ENCODE data around the gene ASB7. TPM values are rescaled to one million over a fixed set of nuclear protein-coding genes. Genes with fewer than 3 reads are reported as not detected.

The ASB7 gene
- total RNA-seq, 1 donor from 2014 or later: 14.5 TPM

GRCh38 chr15:100633763-100634075, 31.3 kb downstream of the ASB7 start:
- Mint-ChIP-seq H3K4me3 (ENCODE audit: unreplicated experiment) (no peak overlapping the region), H3K36me3 (ENCODE audit: unreplicated experiment) (no peaks in the 10 kb centered on the region), H3K27ac (ENCODE audit: unreplicated experiment) (no peak overlapping the region), H3K9me3 (ENCODE audit: unreplicated experiment) (no peaks in the 10 kb centered on the region), H3K27me3 (ENCODE audit: unreplicated experiment) (no peaks in the 10 kb centered on the region), H3K4me1 (ENCODE audit: low read depth, unreplicated experiment) (no peaks in the 10 kb centered on the region)
- DNase-seq: no peak
- no peak for TF ChIP-seq CTCF (IDR thresholded peaks at IDR 0.05; ENCODE audit: partially characterized antibody, unreplicated experiment)

DNA sequence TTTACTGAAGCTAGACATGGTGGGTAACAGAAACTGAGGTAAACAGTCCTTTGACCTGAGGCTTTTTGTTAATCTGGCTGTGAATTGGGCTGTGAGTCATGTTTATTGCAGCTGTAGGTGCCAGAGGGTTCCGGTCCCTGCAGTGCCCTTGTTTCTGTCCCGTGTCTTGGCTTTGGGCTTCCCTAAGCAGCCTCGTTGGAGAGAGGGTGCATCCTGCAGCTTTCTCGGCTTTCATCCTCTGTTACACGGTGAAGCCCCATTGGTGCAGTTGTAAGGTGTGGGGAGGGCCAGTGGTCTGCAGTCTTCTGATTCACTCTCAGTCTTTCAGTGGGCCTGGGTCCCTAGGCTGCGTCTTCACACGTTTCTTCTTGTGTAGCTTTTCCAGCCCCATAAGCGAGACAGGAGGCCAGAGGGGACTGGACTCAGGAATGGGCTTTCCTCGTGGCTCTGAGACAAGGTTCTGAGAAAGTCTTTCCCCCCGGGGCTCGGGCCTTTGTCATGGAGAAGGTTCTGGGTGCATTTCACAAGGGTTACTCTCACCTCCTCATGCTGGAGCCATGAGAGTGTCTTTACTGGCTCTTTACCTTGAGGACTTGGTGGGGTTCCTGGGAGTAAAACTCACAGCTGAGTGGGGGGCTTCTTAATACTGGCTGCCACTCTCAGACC, 33.1 kb downstream of the ASB7 start:
- no peak overlapping the region for H3K4me3 Mint-ChIP-seq (ENCODE audit: unreplicated experiment)
- DNase-seq: no peak
- H3K36me3 Mint-ChIP-seq (ENCODE audit: unreplicated experiment): no peaks in the 10 kb centered on the region
- no peak for TF ChIP-seq CTCF (IDR thresholded peaks at IDR 0.05; ENCODE audit: partially characterized antibody, unreplicated experiment)
- no peak overlapping the region for H3K27ac Mint-ChIP-seq (ENCODE audit: unreplicated experiment)
- no peaks in the 10 kb centered on the region for H3K9me3 Mint-ChIP-seq (ENCODE audit: unreplicated experiment)
- no peaks in the 10 kb centered on the region for H3K4me1 Mint-ChIP-seq (ENCODE audit: low read depth, unreplicated experiment)
- no peaks in the 10 kb centered on the region for H3K27me3 Mint-ChIP-seq (ENCODE audit: unreplicated experiment)

DNA sequence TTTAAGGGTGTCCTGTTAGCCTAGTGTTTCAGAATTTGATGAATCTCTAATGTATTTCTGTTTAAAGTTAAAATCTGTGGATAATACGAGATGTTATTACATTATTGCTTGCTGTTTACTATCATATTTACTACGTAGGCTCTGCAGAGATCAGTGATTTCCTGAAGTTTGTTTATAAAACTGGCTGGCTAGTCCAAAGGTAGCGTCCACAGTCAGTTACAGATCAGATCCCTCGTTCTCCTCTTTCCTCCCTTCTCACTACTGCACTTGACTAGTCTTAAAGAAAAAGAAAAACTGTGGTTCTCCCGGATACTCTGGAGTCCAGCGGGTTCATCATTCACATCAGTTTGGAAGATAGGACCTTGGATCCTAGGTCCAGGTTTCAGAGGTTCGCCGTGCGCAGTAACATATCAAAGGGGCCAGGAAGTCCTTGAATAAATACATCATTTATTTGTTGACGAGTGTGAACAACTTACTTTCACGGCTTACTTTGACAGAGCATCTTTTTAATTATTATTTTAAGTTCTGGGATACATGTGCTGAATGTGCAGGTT, 35.9 kb downstream of the ASB7 start:
- Mint-ChIP-seq H3K36me3 (ENCODE audit: unreplicated experiment) (no peaks in the 10 kb centered on the region), H3K4me1 (ENCODE audit: low read depth, unreplicated experiment) (no peaks in the 10 kb centered on the region), H3K9me3 (ENCODE audit: unreplicated experiment) (no peaks in the 10 kb centered on the region), H3K27ac (ENCODE audit: unreplicated experiment) (no peak overlapping the region), H3K27me3 (ENCODE audit: unreplicated experiment) (no peaks in the 10 kb centered on the region), H3K4me3 (ENCODE audit: unreplicated experiment) (no peak overlapping the region)
- TF ChIP-seq CTCF (IDR thresholded peaks at IDR 0.05; ENCODE audit: partially characterized antibody, unreplicated experiment): no peak
- no peak for DNase-seq

DNA sequence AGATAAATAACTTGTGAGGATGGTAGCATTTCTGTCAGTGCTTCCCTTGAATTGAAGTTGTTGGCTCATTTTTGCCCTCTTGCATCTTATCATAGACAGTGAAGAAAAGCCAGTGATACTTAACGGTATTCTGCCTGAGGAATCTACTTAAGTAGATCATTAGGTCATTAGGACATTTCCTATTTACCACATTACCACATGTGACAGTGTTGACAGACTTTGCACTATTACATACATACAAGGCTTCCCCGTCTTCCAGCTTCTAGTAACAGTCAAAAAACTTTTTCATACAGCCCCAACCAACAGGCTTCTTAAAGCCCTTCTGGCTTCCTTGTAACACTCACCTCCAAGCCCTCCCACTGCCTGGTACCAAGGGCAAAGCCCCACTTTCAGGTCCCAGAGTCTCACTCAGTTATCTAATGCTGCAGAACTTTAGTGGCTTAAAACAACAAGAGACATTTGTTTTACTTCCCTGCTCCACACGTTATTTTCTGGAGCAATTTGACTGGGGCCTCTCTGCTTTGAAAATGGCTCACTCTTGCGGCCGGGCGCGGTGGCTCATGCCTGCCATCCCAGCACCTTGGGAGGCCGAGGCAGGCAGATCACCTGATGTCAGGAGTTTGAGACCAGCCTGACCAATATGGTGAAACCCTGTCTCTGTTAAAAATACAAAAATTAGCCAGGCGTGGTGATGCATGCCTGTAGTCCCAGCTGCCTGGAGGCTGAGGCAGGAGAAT, 40.0 kb downstream of the ASB7 start:
- Mint-ChIP-seq H3K4me3 (ENCODE audit: unreplicated experiment) (no peak overlapping the region), H3K4me1 (ENCODE audit: low read depth, unreplicated experiment) (no peaks in the 10 kb centered on the region), H3K36me3 (ENCODE audit: unreplicated experiment) (no peaks in the 10 kb centered on the region), H3K9me3 (ENCODE audit: unreplicated experiment) (no peaks in the 10 kb centered on the region), H3K27ac (ENCODE audit: unreplicated experiment) (no peak overlapping the region), H3K27me3 (ENCODE audit: unreplicated experiment) (peaks cover 3% of the 10 kb centered on the region)
- no peak for DNase-seq
- no peak for TF ChIP-seq CTCF (IDR thresholded peaks at IDR 0.05; ENCODE audit: partially characterized antibody, unreplicated experiment)

DNA sequence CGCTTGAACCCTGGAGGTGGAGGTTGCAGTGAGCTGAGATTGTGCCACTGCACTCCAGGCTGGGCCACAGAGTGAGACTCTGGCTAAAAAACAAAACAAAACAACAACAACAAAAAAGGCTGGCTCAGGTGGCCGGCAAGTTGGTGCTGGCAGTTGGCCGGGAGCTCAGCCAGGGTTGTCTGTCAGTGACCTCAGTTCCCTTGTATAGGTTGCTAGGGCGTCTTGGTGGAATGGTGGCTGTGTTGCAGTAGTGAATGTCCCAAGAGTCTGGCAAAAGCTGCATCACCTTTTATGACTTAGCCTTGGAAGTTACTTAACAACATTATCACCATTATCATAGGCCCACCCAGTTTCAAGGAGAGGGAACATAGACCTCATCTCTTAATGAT, 40.6 kb downstream of the ASB7 start:
- TF ChIP-seq CTCF (IDR thresholded peaks at IDR 0.05; ENCODE audit: partially characterized antibody, unreplicated experiment): no peak
- H3K36me3 Mint-ChIP-seq (ENCODE audit: unreplicated experiment): no peaks in the 10 kb centered on the region
- no peaks in the 10 kb centered on the region for H3K9me3 Mint-ChIP-seq (ENCODE audit: unreplicated experiment)
- no peak overlapping the region for H3K27ac Mint-ChIP-seq (ENCODE audit: unreplicated experiment)
- H3K27me3 Mint-ChIP-seq (ENCODE audit: unreplicated experiment): peaks cover 3% of the 10 kb centered on the region
- H3K4me3 Mint-ChIP-seq (ENCODE audit: unreplicated experiment): no peak overlapping the region
- DNase-seq: no peak
- no peaks in the 10 kb centered on the region for H3K4me1 Mint-ChIP-seq (ENCODE audit: low read depth, unreplicated experiment)
